A549 treated with GW870086 at 1 μM for 4 hours (cell line): ENCODE results near the gene CD247. TPM values are rescaled to one million over a fixed set of nuclear protein-coding genes. Genes with fewer than 3 reads are reported as not detected.

Experiments
- total RNA-seq: library from RNA; stranded (reverse); fragments of 200-300 nt; extraction: Qiagen RNA extraction; gene quantifications from 5 replicates; pipeline ENCODE4 v1.2.3, GENCODE V29; 2022; ENCODE audit warnings: low read depth

The CD247 gene
- 0.21 to 0.50 TPM (median 0.30 TPM) in 4 of 5 replicates, not detected in the other for total RNA-seq

DNA sequence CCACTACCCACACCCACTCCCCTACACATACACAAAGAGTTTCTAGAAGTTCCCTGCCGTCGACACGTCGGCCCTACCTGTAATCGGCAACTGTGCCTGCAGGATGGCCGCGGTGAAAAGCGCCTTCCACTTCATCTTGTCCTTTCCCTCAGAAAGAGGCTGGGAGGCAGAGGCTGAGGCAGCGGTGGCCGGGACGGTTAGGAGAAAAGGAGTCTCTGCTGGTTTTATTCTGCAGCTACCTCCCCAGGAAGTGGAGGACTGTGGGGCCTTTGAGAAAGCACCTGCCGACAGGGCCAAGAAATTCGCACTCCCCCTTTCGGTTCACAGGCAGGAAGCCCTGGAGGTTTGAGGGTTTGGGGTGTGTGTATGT, at the start of gene CD247:
Gene CD247 (minus strand): TSS at position 199 of the 370 bp plus-strand sequence. CDS start 64 bp downstream, at position 135.

DNA sequence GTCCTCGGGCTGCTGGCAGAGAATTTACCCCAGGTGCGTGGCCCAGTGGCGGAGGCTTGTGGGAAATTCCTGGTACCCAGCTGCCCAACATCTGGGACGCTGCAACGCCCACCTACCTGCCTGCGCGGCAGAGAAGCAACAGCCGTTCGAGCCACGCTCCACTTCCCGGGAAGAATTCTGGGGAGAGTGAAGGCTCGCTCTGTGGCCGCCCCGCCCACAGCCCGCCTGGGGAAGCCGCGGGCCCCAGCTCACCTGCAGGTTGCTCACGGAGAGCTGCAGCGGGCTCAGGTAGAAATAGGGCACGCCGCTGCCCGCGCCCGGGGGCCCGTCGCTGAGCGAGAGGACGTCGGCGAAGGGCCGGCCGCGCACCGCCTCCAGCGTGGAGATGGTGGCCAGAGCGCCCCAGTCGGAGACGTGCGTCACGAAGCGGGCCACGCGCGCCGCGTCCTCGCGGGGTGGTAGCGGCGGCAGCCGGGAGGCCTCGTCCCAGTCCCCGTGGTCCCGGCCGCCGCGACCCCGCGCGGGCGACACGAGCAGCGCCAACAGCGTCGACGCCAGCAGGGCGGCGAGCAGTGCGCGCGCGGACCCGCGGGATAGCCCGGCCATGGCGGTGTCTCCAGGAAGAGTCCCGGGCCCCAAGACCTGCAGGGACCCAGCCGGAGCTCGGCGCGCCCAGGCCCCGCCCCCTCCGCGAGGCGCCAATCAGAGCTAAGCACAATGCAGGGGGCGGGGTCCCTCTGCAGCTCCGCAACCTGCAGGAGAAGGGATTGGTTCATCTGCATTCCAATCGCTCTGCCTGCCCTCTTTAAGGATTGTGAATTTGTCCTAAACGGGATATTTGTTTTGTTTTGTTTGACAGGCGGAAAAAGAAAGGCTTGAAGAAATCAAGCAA, 35.1 kb upstream of the CD247 start, which contains the start of gene CREG1:
Gene CREG1 (minus strand): TSS at position 627 of the 892 bp plus-strand sequence.

Other genes starting within 250 kb of the CD247 start
- 74.4 to 96.9 TPM (median 91.4 TPM) in 5 replicates for gene CREG1, start 35.2 kb upstream of the CD247 start, total RNA-seq
- gene RCSD1, start 111.7 kb upstream of the CD247 start, total RNA-seq, result 0.06 to 0.14 TPM in 2 of 5 replicates, not detected in the others
- gene MPZL1, start 203.5 kb upstream of the CD247 start, total RNA-seq, result 102 to 135 TPM (median 123 TPM) in 5 replicates